Measurements from ENCODE around the gene TRAIP.

TRAIP gene

DNA sequence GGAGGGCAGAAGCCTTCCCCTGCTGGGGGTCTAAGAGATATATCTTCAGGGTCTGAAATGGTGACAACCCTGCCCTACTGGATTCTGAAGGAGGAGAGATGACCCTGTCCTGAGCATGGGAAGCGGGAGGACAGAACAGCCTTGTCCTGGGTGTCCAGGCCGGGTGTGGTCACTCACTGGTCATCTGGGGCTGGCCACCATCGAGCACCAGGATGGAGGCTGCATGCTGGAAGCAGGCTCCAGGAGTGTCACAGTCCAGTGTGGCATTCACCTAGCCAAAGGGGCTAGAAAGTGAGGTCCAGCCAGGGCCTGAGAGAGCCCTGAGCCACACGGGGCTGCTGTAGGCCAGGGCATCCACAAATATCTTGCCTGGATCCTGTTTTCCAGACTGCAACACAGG, 61.9 kb downstream of the TRAIP start:
- Mint-ChIP-seq H3K9me3 (no peaks in the 10 kb centered on the region), H3K36me3 (ENCODE audit: low read depth) (no peaks in the 10 kb centered on the region), H3K4me3 (no peak overlapping the region), H3K27me3 (ENCODE audit: low read depth, poor library complexity) (peaks cover 17% of the 10 kb centered on the region), H3K4me1 (peaks cover 21% of the 10 kb centered on the region), H3K27ac (no peak overlapping the region)
- TF ChIP-seq, protein P1, sequence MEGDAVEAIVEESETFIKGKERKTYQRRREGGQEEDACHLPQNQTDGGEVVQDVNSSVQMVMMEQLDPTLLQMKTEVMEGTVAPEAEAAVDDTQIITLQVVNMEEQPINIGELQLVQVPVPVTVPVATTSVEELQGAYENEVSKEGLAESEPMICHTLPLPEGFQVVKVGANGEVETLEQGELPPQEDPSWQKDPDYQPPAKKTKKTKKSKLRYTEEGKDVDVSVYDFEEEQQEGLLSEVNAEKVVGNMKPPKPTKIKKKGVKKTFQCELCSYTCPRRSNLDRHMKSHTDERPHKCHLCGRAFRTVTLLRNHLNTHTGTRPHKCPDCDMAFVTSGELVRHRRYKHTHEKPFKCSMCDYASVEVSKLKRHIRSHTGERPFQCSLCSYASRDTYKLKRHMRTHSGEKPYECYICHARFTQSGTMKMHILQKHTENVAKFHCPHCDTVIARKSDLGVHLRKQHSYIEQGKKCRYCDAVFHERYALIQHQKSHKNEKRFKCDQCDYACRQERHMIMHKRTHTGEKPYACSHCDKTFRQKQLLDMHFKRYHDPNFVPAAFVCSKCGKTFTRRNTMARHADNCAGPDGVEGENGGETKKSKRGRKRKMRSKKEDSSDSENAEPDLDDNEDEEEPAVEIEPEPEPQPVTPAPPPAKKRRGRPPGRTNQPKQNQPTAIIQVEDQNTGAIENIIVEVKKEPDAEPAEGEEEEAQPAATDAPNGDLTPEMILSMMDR (IDR thresholded peaks at IDR 0.05), result no peak
- DNase-seq, result no peak

GRCh38 chr3:49793486-49794085, 62.8 kb downstream of the TRAIP start:
- no peak for DNase-seq
- no peaks in the 10 kb centered on the region for H3K36me3 Mint-ChIP-seq (ENCODE audit: low read depth)
- H3K27me3 Mint-ChIP-seq (ENCODE audit: low read depth, poor library complexity), result peaks cover 13% of the 10 kb centered on the region
- TF ChIP-seq, protein P1 (IDR thresholded peaks at IDR 0.05), result no peak
- H3K4me3 Mint-ChIP-seq, result no peak overlapping the region
- H3K4me1 Mint-ChIP-seq, result peaks cover 21% of the 10 kb centered on the region
- H3K9me3 Mint-ChIP-seq, result no peaks in the 10 kb centered on the region
- no peak overlapping the region for H3K27ac Mint-ChIP-seq

DNA sequence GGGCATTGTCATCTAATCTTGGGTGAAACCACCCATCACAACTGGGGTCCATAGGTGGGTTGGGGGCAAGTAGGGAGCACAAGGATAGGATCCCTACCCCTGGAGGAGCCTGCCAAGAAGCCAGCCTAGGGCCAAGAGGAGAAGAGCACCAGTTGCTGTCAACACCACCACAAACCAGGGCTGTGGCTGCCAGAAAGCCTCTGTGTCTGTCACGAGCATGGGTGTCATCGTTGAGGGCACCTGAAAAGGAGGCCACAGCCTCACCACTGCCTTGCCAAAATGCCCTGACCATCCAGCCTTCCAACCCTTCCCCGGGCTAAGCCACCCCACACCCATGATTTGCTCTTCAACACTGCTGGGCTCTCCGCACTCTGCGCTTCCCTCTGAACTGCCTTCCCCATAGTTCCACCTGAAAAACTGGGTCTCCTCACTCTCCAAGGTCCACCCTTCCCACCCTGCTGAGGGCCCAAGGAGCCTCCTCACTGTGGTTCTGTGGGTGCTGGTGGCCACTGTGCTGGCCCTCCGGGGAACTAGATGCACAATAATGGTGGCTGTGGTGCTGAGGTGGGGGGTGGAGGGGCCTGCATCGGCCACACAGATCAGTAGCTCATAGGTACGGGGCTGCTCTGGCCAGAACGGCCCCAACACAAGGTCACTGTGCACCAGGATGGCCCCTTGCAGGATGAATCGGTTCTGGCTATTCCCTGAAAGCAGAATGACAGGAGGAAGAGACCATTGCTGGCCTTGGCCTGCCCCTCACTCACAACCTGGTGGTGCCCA, 63.8 kb downstream of the TRAIP start:
- H3K36me3 Mint-ChIP-seq (ENCODE audit: low read depth), result no peaks in the 10 kb centered on the region
- peaks cover 11% of the 10 kb centered on the region for H3K27me3 Mint-ChIP-seq (ENCODE audit: low read depth, poor library complexity)
- H3K9me3 Mint-ChIP-seq, result no peaks in the 10 kb centered on the region
- TF ChIP-seq, protein P1 (IDR thresholded peaks at IDR 0.05), result no peak
- no peak overlapping the region for H3K4me3 Mint-ChIP-seq
- no peak overlapping the region for H3K27ac Mint-ChIP-seq
- no peak for DNase-seq
- peaks cover 21% of the 10 kb centered on the region for H3K4me1 Mint-ChIP-seq

GRCh38 chr3:49791571-49791970, 64.8 kb downstream of the TRAIP start:
- Mint-ChIP-seq H3K36me3 (ENCODE audit: low read depth) (no peaks in the 10 kb centered on the region), H3K4me3 (no peak overlapping the region), H3K9me3 (no peaks in the 10 kb centered on the region), H3K4me1 (peaks cover 29% of the 10 kb centered on the region), H3K27ac (no peak overlapping the region), H3K27me3 (ENCODE audit: low read depth, poor library complexity) (peaks cover 10% of the 10 kb centered on the region)
- DNase-seq, result no peak
- TF ChIP-seq, protein P1 (IDR thresholded peaks at IDR 0.05), result no peak

DNA sequence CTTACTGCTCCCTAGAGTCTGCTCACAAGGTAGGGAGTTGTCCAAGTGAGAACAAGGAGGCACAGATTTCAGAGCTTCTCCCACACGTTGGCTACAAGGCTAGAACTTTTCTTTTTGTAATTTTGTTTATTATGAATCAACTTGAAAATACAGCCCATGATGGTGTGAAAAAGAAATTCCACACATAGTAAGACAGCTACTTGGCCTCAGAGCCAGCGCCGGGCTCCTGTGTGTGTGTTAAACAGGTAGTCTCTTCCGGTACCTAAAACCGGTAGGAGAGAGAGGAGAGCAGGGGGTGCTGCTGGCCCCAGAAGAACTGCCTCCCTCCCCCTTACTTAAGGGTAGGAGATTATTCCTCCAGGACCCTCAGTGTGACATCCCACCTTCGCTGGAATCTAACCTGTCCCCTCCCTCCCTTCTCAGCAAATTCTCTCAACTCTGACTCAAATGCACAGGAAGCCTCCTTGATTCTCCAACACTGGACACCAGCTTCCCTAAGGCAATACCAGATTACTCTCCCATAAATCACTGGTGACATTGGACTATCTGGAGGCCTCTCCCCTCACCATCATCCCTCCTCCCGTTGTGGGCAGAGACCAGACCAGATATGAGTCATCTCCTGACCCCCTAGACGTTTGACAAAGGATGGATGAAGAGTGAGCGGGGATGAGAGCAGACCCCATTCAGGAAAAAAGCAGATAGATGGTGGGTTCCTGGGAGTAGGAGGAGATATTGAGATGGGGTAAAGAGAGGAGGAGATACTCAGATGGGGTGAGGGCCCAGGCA, 65.5 kb downstream of the TRAIP start:
- H3K36me3 Mint-ChIP-seq (ENCODE audit: low read depth), result no peaks in the 10 kb centered on the region
- peaks cover 10% of the 10 kb centered on the region for H3K27me3 Mint-ChIP-seq (ENCODE audit: low read depth, poor library complexity)
- H3K4me1 Mint-ChIP-seq, result peaks cover 26% of the 10 kb centered on the region
- H3K27ac Mint-ChIP-seq, result peak overlapping the region; percentile 16
- TF ChIP-seq, protein P1 (IDR thresholded peaks at IDR 0.05), result no peak
- no peaks in the 10 kb centered on the region for H3K9me3 Mint-ChIP-seq
- DNase-seq, result no peak
- no peak overlapping the region for H3K4me3 Mint-ChIP-seq
